AG09309 (cell line): ENCODE data around the gene TRIM33.

Experiments
- DNase-seq: peaks from one replicate; pipeline ENCODE4 v3.0.0-alpha.2; 2010; ENCODE audit warnings: low read depth
- H3K4me3 ChIP-seq: 2 replicates; pipeline ENCODE4 v1.5.1; 2011; ENCODE audit warnings: mild to moderate bottlenecking, low read depth, low read length, moderate library complexity; ENCODE audit not compliant: control insufficient read depth
- CTCF ChIP-seq: IDR thresholded peaks from 2 replicates; pipeline ENCODE4 v1.5.1; 2011; ENCODE audit warnings: mild to moderate bottlenecking, low read depth, low read length, inconsistent platforms; ENCODE audit not compliant: insufficient read depth, control insufficient read depth; ENCODE audit errors: missing control alignments

Gene TRIM33

GRCh38 chr1:114479134-114479533, 31.9 kb downstream of the TRIM33 start:
- no peak for DNase-seq
- no peak overlapping the region for H3K4me3 ChIP-seq
- no peak for TF ChIP-seq CTCF

- no peak overlapping the region for H3K4me3 ChIP-seq
- no peak for TF ChIP-seq CTCF
- DNase-seq = no peak
These were observed 37.2 kb downstream of the TRIM33 start for GRCh38 chr1:114473796-114474195.

GRCh38 chr1:114472408-114472807, 38.6 kb downstream of the TRIM33 start:
- no peak for TF ChIP-seq CTCF
- no peak for DNase-seq
- no peak overlapping the region for H3K4me3 ChIP-seq

- TF ChIP-seq CTCF = no peak
- H3K4me3 ChIP-seq = no peak overlapping the region
- no peak for DNase-seq
These were observed 40.3 kb downstream of the TRIM33 start for GRCh38 chr1:114470681-114471080.

- no peak for DNase-seq
- no peak for TF ChIP-seq CTCF
- H3K4me3 ChIP-seq = no peak overlapping the region
These were observed 42.1 kb downstream of the TRIM33 start for GRCh38 chr1:114468710-114469468.

GRCh38 chr1:114468047-114468446, 43.0 kb downstream of the TRIM33 start:
- no peak overlapping the region for H3K4me3 ChIP-seq
- DNase-seq = no peak
- no peak for TF ChIP-seq CTCF

GRCh38 chr1:114467491-114467890, 43.5 kb downstream of the TRIM33 start:
- no peak for TF ChIP-seq CTCF
- no peak for DNase-seq
- H3K4me3 ChIP-seq = no peak overlapping the region
